Germinal center (tissue), 1 donor: ENCODE measurements around the gene TUBB4B.

Experiments
- DNase-seq: peaks from one replicate; pipeline ENCODE4 v3.0.0; 2012; ENCODE audit warnings: mixed read lengths, low spot score

The TUBB4B gene

GRCh38 chr9:137212520-137212919, 28.6 kb upstream of the TUBB4B start:
- no peak for DNase-seq

GRCh38 chr9:137213160-137214060, 27.7 kb upstream of the TUBB4B start:
- no peak for DNase-seq

- DNase-seq, result no peak
These were observed 26.5 kb upstream of the TUBB4B start for GRCh38 chr9:137214620-137215019.

GRCh38 chr9:137215196-137215986, 25.7 kb upstream of the TUBB4B start:
- no peak for DNase-seq

- no peak for DNase-seq
These were observed 24.7 kb upstream of the TUBB4B start for GRCh38 chr9:137216188-137216965.

GRCh38 chr9:137217276-137218211, 23.5 kb upstream of the TUBB4B start:
- DNase-seq, result no peak

GRCh38 chr9:137218212-137218753, 22.8 kb upstream of the TUBB4B start:
- no peak for DNase-seq

GRCh38 chr9:137218754-137219271, 22.3 kb upstream of the TUBB4B start:
- no peak for DNase-seq

- DNase-seq, result no peak
These were observed 21.2 kb upstream of the TUBB4B start for GRCh38 chr9:137219757-137220316.

GRCh38 chr9:137220317-137221094, 20.6 kb upstream of the TUBB4B start:
- no peak for DNase-seq

GRCh38 chr9:137221095-137221505, 20.0 kb upstream of the TUBB4B start:
- no peak for DNase-seq

- DNase-seq, result no peak
These were observed 19.5 kb upstream of the TUBB4B start for GRCh38 chr9:137221506-137222111.

- no peak for DNase-seq
These were observed 18.7 kb upstream of the TUBB4B start, which contains the start of gene RNF208 for GRCh38 chr9:137222190-137223077. Gene RNF208, minus strand, starts transcription at chr9:137222240. Its CDS starts 1,028 bp downstream, at chr9:137221212.

GRCh38 chr9:137223078-137223970, 17.8 kb upstream of the TUBB4B start:
- peak; percentile 97 for DNase-seq

GRCh38 chr9:137224830-137225694, 16.0 kb upstream of the TUBB4B start, which contains the start of gene CYSRT1:
Gene CYSRT1, plus strand, starts transcription at chr9:137225174. Its CDS starts 448 bp downstream, at chr9:137225622.
- DNase-seq, result no peak
